Endothelial cell of umbilical vein (primary cell): ENCODE results near the gene PML. TPM values are rescaled to one million over a fixed set of nuclear protein-coding genes. Genes with fewer than 3 reads are reported as not detected.

ENCODE experiments used
- BruUV-seq: library from RNA; stranded (reverse); fragments of 400-500 nt; replicated peaks from 2 replicates; lab custom pipeline; 2021; lab: Mats Ljungman, UMichigan
- CTCF ChIA-PET: fragments of 300-600, 350-600 bp; sonication (Branson Sonifier 250); formaldehyde crosslinking; loops from one replicate; lab custom pipeline; 2021; ENCODE audit warnings: antibody characterized with exemption, inconsistent platforms; lab: Charles Lee
- POLR2A ChIA-PET: fragments of 300-600, 350-600 bp; sonication (Branson Sonifier 250); formaldehyde crosslinking; loops from one replicate; lab custom pipeline; 2021; ENCODE audit warnings: antibody characterized with exemption, inconsistent platforms; lab: Charles Lee
- DNase-seq: peaks from one replicate; pipeline ENCODE4 v3.0.0-alpha.2; 2011; ENCODE audit warnings: low read depth, low spot score
- FAIRE-seq: peaks from 2 replicates; lab custom pipeline; 2011; peaks lifted over from hg19 to GRCh38; lab: Jason Lieb, UNC
- H2AFZ ChIP-seq: 2 replicates; pipeline ENCODE4 v1.6.0; 2012; ENCODE audit warnings: low read depth, low read length, control low read depth, inconsistent platforms
- H3K27ac ChIP-seq: 2 replicates; pipeline ENCODE4 v1.5.1; 2011; ENCODE audit warnings: low read depth, mild to moderate bottlenecking, control low read depth, low read length, moderate library complexity; ENCODE audit not compliant: insufficient read depth
- H3K27me3 ChIP-seq, 2 experiments: 2 replicates each; pipeline versions ENCODE4 v1.6.0 to v1.6.1; 2011; ENCODE audit warnings: low read length in 2 of 2, mixed read lengths in 1 of 2; ENCODE audit not compliant: control insufficient read depth in 2 of 2, insufficient read depth in 2 of 2
- H3K36me3 ChIP-seq, 2 experiments: 2 replicates in 1 of 2; 3 replicates in 1 of 2; pipeline ENCODE4 v1.5.1; 2011; ENCODE audit warnings: low read length in 2 of 2, mild to moderate bottlenecking in 1 of 2, moderate library complexity in 1 of 2; ENCODE audit not compliant: control insufficient read depth in 2 of 2, insufficient read depth in 2 of 2; ENCODE audit errors: extremely low read depth in 1 of 2
- H3K4me1 ChIP-seq: 3 replicates; pipeline ENCODE4 v1.5.1; 2011; ENCODE audit warnings: mild to moderate bottlenecking, low read length; ENCODE audit not compliant: control insufficient read depth, insufficient read depth; ENCODE audit errors: extremely low read depth
- H3K4me2 ChIP-seq: 2 replicates; pipeline ENCODE4 v1.6.1; 2011; ENCODE audit warnings: low read length, control low read depth, mixed read lengths; ENCODE audit not compliant: insufficient read depth
- H3K4me3 ChIP-seq, 3 experiments: fragments of 200-600 bp in 1 of 3; sonication (generic), shearing (Covaris generic) in 1 of 3; replicated peaks in 1 of 3; 2 replicates each; pipeline ENCODE4 v1.5.1; 2011 to 2016; ENCODE audit warnings: control low read depth in 3 of 3, low read length in 3 of 3, mild to moderate bottlenecking in 2 of 3, inconsistent platforms in 1 of 3, low read depth in 1 of 3, moderate library complexity in 1 of 3; ENCODE audit not compliant: insufficient read depth in 1 of 3
- H3K79me2 ChIP-seq: 2 replicates; pipeline ENCODE4 v1.6.0; 2012; ENCODE audit warnings: low read length, inconsistent platforms; ENCODE audit not compliant: control insufficient read depth, insufficient read depth
- H3K9ac ChIP-seq: replicated peaks from 2 replicates; pipeline ENCODE3; 2011; ENCODE audit warnings: low read length, control low read depth; ENCODE audit not compliant: insufficient read depth; ENCODE audit errors: extremely low read depth
- H3K9me1 ChIP-seq: replicated peaks from 3 replicates; pipeline ENCODE4 v1.6.0; 2011; ENCODE audit warnings: mild to moderate bottlenecking, low read length; ENCODE audit not compliant: control insufficient read depth, insufficient read depth; ENCODE audit errors: extremely low read depth
- H3K9me3 ChIP-seq: replicated peaks from 2 replicates; pipeline ENCODE4 v1.5.1; 2012; ENCODE audit warnings: low read length, inconsistent platforms; ENCODE audit not compliant: control insufficient read depth, insufficient read depth
- H4K20me1 ChIP-seq: replicated peaks from 2 replicates; pipeline ENCODE3; 2011; ENCODE audit warnings: mild to moderate bottlenecking, low read length; ENCODE audit not compliant: control insufficient read depth, insufficient read depth; ENCODE audit errors: extremely low read depth
- CTCF ChIP-seq, 2 donors: IDR thresholded peaks; 1 replicate in 1 of 2; 2 replicates in 1 of 2; pipeline ENCODE4 v1.5.1; 2011; ENCODE audit warnings: low read length in 2 of 2, mild to moderate bottlenecking in 2 of 2, moderate library complexity in 2 of 2, control low read depth in 1 of 2, inconsistent platforms in 1 of 2, low read depth in 1 of 2; ENCODE audit not compliant: insufficient read depth in 1 of 2; ENCODE audit errors: extremely low read depth in 1 of 2
- EZH2 ChIP-seq: IDR thresholded peaks from 2 replicates; pipeline ENCODE4 v1.6.1; 2012; ENCODE audit warnings: borderline replicate concordance, low read depth, mild to moderate bottlenecking, moderate library complexity, low read length, inconsistent platforms; ENCODE audit not compliant: severe bottlenecking
- FOS ChIP-seq: IDR thresholded peaks from 2 replicates; pipeline ENCODE4 v1.6.1; 2011; ENCODE audit warnings: mild to moderate bottlenecking, low read length, moderate library complexity, borderline replicate concordance; ENCODE audit not compliant: insufficient read depth
- GATA2 ChIP-seq: IDR thresholded peaks from 2 replicates; pipeline ENCODE4 v1.7.0; 2011; ENCODE audit warnings: low read depth, mild to moderate bottlenecking, moderate library complexity, mixed read lengths, low read length; ENCODE audit not compliant: insufficient read length, insufficient read depth
- JUN ChIP-seq: IDR thresholded peaks from 2 replicates; pipeline ENCODE4 v1.6.1; 2011; ENCODE audit warnings: borderline replicate concordance, low read depth; ENCODE audit not compliant: insufficient read length, insufficient read depth
- MAX ChIP-seq: IDR thresholded peaks from 2 replicates; pipeline ENCODE4 v1.6.1; 2011; ENCODE audit not compliant: insufficient read depth, insufficient read length
- MYC ChIP-seq: IDR thresholded peaks from one replicate; pipeline ENCODE4 v1.6.1; 2011; ENCODE audit warnings: mild to moderate bottlenecking, low read depth, low read length
- POLR2A ChIP-seq: IDR thresholded peaks from 2 replicates; pipeline ENCODE4 v1.6.1; 2012; ENCODE audit warnings: low read depth, mild to moderate bottlenecking, control low read depth, low read length
- POLR2AphosphoS5 ChIP-seq: IDR thresholded peaks from 2 replicates; pipeline ENCODE4 v1.6.1; 2012; ENCODE audit warnings: low read depth, mild to moderate bottlenecking, control low read depth, low read length, moderate library complexity; ENCODE audit not compliant: insufficient read depth
- dilution Hi-C: fragments of 300-500 bp; cut with MboI; formaldehyde crosslinking; loops from one replicate; pipeline ENCODE4 v1.15.0; 2019; ENCODE audit warnings: low sequenced_read_pairs; ENCODE audit not compliant: extremely low pct_ligation_motif_present
- intact Hi-C: fragments of 100-400 bp; cut with micrococcal nuclease; formaldehyde crosslinking; loops from one replicate; pipeline ENCODE4 v1.10.0; 2022
- polyA plus RNA-seq, 4 experiments: library from polyadenylated mRNA; depleted of rRNA in 3 of 4; stranded (reverse) in 3 of 4; unstranded in 1 of 4; fragments of >200 nt; gene quantifications; 2 replicates each; pipeline versions ENCODE4 v1.2.1 to v1.2.3, GENCODE V29; 2011 to 2012; ENCODE audit warnings: missing spikeins in 1 of 4
- total RNA-seq: library from RNA; stranded (reverse); gene quantifications from 2 replicates; pipeline ENCODE4 v1.2.3, GENCODE V29; 2021

Gene PML
- total and polyA plus RNA-seq, 2 donors (not counting 3 experiments of a cell fraction or from before 2014, with no cell fraction given): 30.4 to 79.6 TPM

GRCh38 chr15:73948982-73949381 is 45.5 kb upstream of the PML start:
- Histone ChIP-seq H3K36me3 (no peaks in the 10 kb centered on the region), H4K20me1 (no peaks in the 10 kb centered on the region), H2AFZ (no peak overlapping the region), H3K4me1 (peaks cover 7% of the 10 kb centered on the region), H3K9me3 (no peaks in the 10 kb centered on the region), H3K27ac (no peak overlapping the region), H3K4me2 (no peak overlapping the region), H3K79me2 (no peaks in the 10 kb centered on the region), H3K9ac (no peak overlapping the region), H3K27me3 (no peaks in the 10 kb centered on the region), H3K4me3 (no peak overlapping the region), H3K9me1 (no peaks in the 10 kb centered on the region)
- no peak for FAIRE-seq
- intact Hi-C loops (no loop called here), dilution Hi-C loops (no loop called here)
- no TSS peak for BruUV-seq
- POLR2A ChIA-PET: no interaction called here
- no peak for DNase-seq
- TF ChIP-seq FOS: no peak
- no peak for TF ChIP-seq JUN
- TF ChIP-seq GATA2: no peak
- TF ChIP-seq EZH2: no peak
- no peak for TF ChIP-seq MYC
- TF ChIP-seq POLR2A: no peak
- no peak for TF ChIP-seq POLR2AphosphoS5
- no peak for TF ChIP-seq CTCF (IDR thresholded peaks at IDR 0.05; ENCODE audit: extremely low read depth in 1 of 2, insufficient read depth in 1 of 2, low read depth in 1 of 2, low read length in 2 of 2)
- no peak for TF ChIP-seq MAX
- CTCF ChIA-PET: interaction anchor here (0.9 to 6.9 kb wide), 7 partner anchors 9 to 372 kb away, joined by 3 to 217 read pairs (median 5); no protein-coding TSS in a partner anchor
